ENCODE measurements around the gene LRBA.

LRBA gene

DNA sequence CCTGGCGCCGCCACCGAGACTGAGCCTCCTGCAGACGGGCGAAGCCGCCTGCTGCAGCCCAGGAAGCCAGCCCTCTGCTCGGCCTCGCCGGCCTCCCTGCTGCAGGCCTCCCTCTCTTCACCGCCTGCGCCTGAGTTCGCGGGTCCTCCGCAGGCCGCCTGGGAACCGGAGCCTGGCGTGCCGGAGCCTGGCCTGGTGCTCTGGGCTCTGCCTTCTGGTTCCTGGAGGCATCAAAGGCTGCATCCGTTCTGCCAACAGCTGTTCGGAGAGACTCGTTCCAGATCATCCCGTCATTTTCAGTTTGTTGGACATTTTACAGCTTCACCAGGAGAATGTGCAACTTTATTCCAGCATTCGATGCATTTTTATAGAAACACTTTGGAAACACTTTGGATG lies 758.9 kb downstream of the LRBA start:
- Histone ChIP-seq H3K23ac (ENCODE audit: low read depth, low read length, poor library complexity) (no peak overlapping the region), H2AFZ (ENCODE audit: low read length) (no peak overlapping the region), H3K18ac (ENCODE audit: low read length) (no peak overlapping the region), H3K4me1 (ENCODE audit: control insufficient read depth in 2 of 2, insufficient read depth in 1 of 2, low read depth in 1 of 2, low read length in 2 of 2) (peaks cover 0 to 4% of the 10 kb centered on the region in 2 donors), H3K36me3 (replicated peaks in 1 of 2; ENCODE audit: control insufficient read depth in 2 of 2, insufficient read depth in 2 of 2, low read length in 2 of 2) (peaks cover 0 to 73% of the 10 kb centered on the region in 2 donors), H4K8ac (ENCODE audit: low read depth, low read length) (no peak overlapping the region), H2BK5ac (ENCODE audit: low read length) (no peak overlapping the region), H2BK15ac (ENCODE audit: low read length) (no peak overlapping the region), H3K79me1 (ENCODE audit: low read depth, low read length) (no peaks in the 10 kb centered on the region), H2AK5ac (ENCODE audit: low read depth, low read length) (no peak overlapping the region), H3K14ac (ENCODE audit: low read length) (no peak overlapping the region), H3K27ac (replicated peaks; ENCODE audit: low read length) (no peak overlapping the region), H4K91ac (ENCODE audit: low read depth, low read length, poor library complexity) (no peak overlapping the region), H3K9ac (ENCODE audit: low read depth, low read length, poor library complexity) (no peak overlapping the region), H3K9me3 (replicated peaks in 1 of 2; ENCODE audit: control insufficient read depth in 2 of 2, insufficient read depth in 1 of 2, low read depth in 1 of 2, low read length in 2 of 2) (no peaks in the 10 kb centered on the region), H2BK120ac (ENCODE audit: low read depth, low read length) (no peak overlapping the region), H3K27me3 (ENCODE audit: control insufficient read depth in 3 of 3, insufficient read depth in 3 of 3, low read depth in 1 of 3, low read length in 3 of 3) (no peaks in the 10 kb centered on the region), H3K4ac (ENCODE audit: low read length) (no peak overlapping the region), H2BK12ac (ENCODE audit: low read length) (no peak overlapping the region), H3K4me3 (ENCODE audit: low read length in 2 of 2) (no peak overlapping the region), H3K4me2 (ENCODE audit: insufficient read depth, low read length, poor library complexity, severe bottlenecking) (no peak overlapping the region)
- no peak for DNase-seq (ENCODE audit: low spot score)
- no CpG with 5 or more reads among the region's 23 CpGs for WGBS, 2 donors (ENCODE audit: extremely low coverage in 2 of 2, insufficient read length in 2 of 2, insufficient replicate concordance in 1 of 2)

DNA sequence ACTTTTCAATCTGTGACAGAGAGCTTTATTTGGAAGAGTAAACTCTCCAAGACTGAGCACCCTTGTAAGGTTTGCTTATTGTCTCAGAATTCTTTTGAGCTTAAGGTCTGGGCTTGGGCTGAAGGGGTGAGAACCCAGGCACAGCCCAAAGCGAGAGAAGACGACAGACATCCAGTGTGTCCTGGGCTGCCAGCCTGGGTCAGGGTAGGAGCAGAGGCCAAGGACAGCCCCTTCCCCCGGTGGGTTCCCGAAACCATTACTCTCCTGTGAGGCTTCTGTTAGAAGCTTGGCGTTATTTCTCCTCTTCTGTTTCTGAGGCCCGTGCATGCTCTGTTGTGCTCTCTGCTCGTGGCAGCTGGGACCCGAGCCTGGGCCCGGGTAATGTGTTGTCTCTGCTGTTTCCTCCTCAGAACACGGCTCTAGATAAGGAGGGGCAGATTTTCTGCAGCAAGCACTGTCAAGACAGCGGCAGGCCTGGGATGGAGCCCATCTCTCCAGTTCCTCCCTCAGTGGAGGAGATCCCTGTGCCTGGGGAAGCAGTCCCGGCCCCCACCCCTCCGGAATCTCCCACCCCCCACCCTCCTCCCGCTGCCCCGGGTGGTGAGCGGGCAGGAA lies 759.4 kb downstream of the LRBA start:
- Histone ChIP-seq H3K18ac (ENCODE audit: low read length) (no peak overlapping the region), H3K79me1 (ENCODE audit: low read depth, low read length) (no peaks in the 10 kb centered on the region), H3K4me2 (ENCODE audit: insufficient read depth, low read length, poor library complexity, severe bottlenecking) (no peak overlapping the region), H4K8ac (ENCODE audit: low read depth, low read length) (no peak overlapping the region), H2BK15ac (ENCODE audit: low read length) (no peak overlapping the region), H2AK5ac (ENCODE audit: low read depth, low read length) (no peak overlapping the region), H3K9me3 (replicated peaks in 1 of 2; ENCODE audit: control insufficient read depth in 2 of 2, insufficient read depth in 1 of 2, low read depth in 1 of 2, low read length in 2 of 2) (no peaks in the 10 kb centered on the region), H3K27me3 (ENCODE audit: control insufficient read depth in 3 of 3, insufficient read depth in 3 of 3, low read depth in 1 of 3, low read length in 3 of 3) (no peaks in the 10 kb centered on the region), H2BK12ac (ENCODE audit: low read length) (no peak overlapping the region), H3K14ac (ENCODE audit: low read length) (no peak overlapping the region), H2AFZ (ENCODE audit: low read length) (no peak overlapping the region), H3K4ac (ENCODE audit: low read length) (no peak overlapping the region), H2BK5ac (ENCODE audit: low read length) (no peak overlapping the region), H3K27ac (replicated peaks; ENCODE audit: low read length) (no peak overlapping the region), H3K4me3 (ENCODE audit: low read length in 2 of 2) (no peak overlapping the region), H3K23ac (ENCODE audit: low read depth, low read length, poor library complexity) (no peak overlapping the region), H3K9ac (ENCODE audit: low read depth, low read length, poor library complexity) (no peak overlapping the region), H3K4me1 (ENCODE audit: control insufficient read depth in 2 of 2, insufficient read depth in 1 of 2, low read depth in 1 of 2, low read length in 2 of 2) (peaks cover 0 to 4% of the 10 kb centered on the region in 2 donors), H4K91ac (ENCODE audit: low read depth, low read length, poor library complexity) (no peak overlapping the region), H2BK120ac (ENCODE audit: low read depth, low read length) (no peak overlapping the region), H3K36me3 (replicated peaks in 1 of 2; ENCODE audit: control insufficient read depth in 2 of 2, insufficient read depth in 2 of 2, low read length in 2 of 2) (peaks cover 0 to 73% of the 10 kb centered on the region in 2 donors)
- no peak for DNase-seq (ENCODE audit: low spot score)
- WGBS, 2 donors (ENCODE audit: extremely low coverage in 2 of 2, insufficient read length in 2 of 2, insufficient replicate concordance in 1 of 2), result no CpG with 5 or more reads among the region's 16 CpGs

GRCh38 chr4:150253965-150254630 lies 761.0 kb downstream of the LRBA start:
- DNase-seq (ENCODE audit: low spot score), result no peak

GRCh38 chr4:150253416-150253815 lies 761.7 kb downstream of the LRBA start:
- Histone ChIP-seq H3K9ac (ENCODE audit: low read depth, low read length, poor library complexity) (no peak overlapping the region), H3K79me1 (ENCODE audit: low read depth, low read length) (no peaks in the 10 kb centered on the region), H4K8ac (ENCODE audit: low read depth, low read length) (no peak overlapping the region), H3K4me3 (ENCODE audit: low read length in 2 of 2) (no peak overlapping the region), H2BK5ac (ENCODE audit: low read length) (no peak overlapping the region), H3K27ac (replicated peaks; ENCODE audit: low read length) (no peak overlapping the region), H3K4me1 (ENCODE audit: control insufficient read depth in 2 of 2, insufficient read depth in 1 of 2, low read depth in 1 of 2, low read length in 2 of 2) (peaks cover 0 to 2% of the 10 kb centered on the region in 2 donors), H3K4me2 (ENCODE audit: insufficient read depth, low read length, poor library complexity, severe bottlenecking) (no peak overlapping the region), H2AK5ac (ENCODE audit: low read depth, low read length) (no peak overlapping the region), H3K23ac (ENCODE audit: low read depth, low read length, poor library complexity) (no peak overlapping the region), H3K36me3 (replicated peaks in 1 of 2; ENCODE audit: control insufficient read depth in 2 of 2, insufficient read depth in 2 of 2, low read length in 2 of 2) (peaks cover 0 to 76% of the 10 kb centered on the region in 2 donors), H2BK12ac (ENCODE audit: low read length) (no peak overlapping the region), H3K27me3 (ENCODE audit: control insufficient read depth in 3 of 3, insufficient read depth in 3 of 3, low read depth in 1 of 3, low read length in 3 of 3) (no peaks in the 10 kb centered on the region), H3K14ac (ENCODE audit: low read length) (no peak overlapping the region), H3K18ac (ENCODE audit: low read length) (no peak overlapping the region), H2AFZ (ENCODE audit: low read length) (no peak overlapping the region), H2BK120ac (ENCODE audit: low read depth, low read length) (no peak overlapping the region), H3K9me3 (replicated peaks in 1 of 2; ENCODE audit: control insufficient read depth in 2 of 2, insufficient read depth in 1 of 2, low read depth in 1 of 2, low read length in 2 of 2) (no peaks in the 10 kb centered on the region), H3K4ac (ENCODE audit: low read length) (no peak overlapping the region), H4K91ac (ENCODE audit: low read depth, low read length, poor library complexity) (no peak overlapping the region), H2BK15ac (ENCODE audit: low read length) (no peak overlapping the region)
- no CpG with 5 or more reads among the region's 11 CpGs for WGBS, 2 donors (ENCODE audit: extremely low coverage in 2 of 2, insufficient read length in 2 of 2, insufficient replicate concordance in 1 of 2)
- DNase-seq (ENCODE audit: low spot score), result no peak

More at GRCh38 chr4:150253965-150254630, 761.0 kb downstream of the LRBA start:
- Histone ChIP-seq H3K27ac (replicated peaks; ENCODE audit: low read length) (no peak overlapping the region), H2AFZ (ENCODE audit: low read length) (no peak overlapping the region), H3K18ac (ENCODE audit: low read length) (no peak overlapping the region), H3K4me2 (ENCODE audit: insufficient read depth, low read length, poor library complexity, severe bottlenecking) (no peak overlapping the region), H4K8ac (ENCODE audit: low read depth, low read length) (no peak overlapping the region), H3K9ac (ENCODE audit: low read depth, low read length, poor library complexity) (no peak overlapping the region), H2BK5ac (ENCODE audit: low read length) (no peak overlapping the region), H3K36me3 (replicated peaks in 1 of 2; ENCODE audit: control insufficient read depth in 2 of 2, insufficient read depth in 2 of 2, low read length in 2 of 2) (peaks cover 0 to 72% of the 10 kb centered on the region in 2 donors), H3K14ac (ENCODE audit: low read length) (no peak overlapping the region), H2BK15ac (ENCODE audit: low read length) (no peak overlapping the region), H3K4ac (ENCODE audit: low read length) (no peak overlapping the region), H2BK12ac (ENCODE audit: low read length) (no peak overlapping the region), H3K23ac (ENCODE audit: low read depth, low read length, poor library complexity) (no peak overlapping the region), H3K4me3 (ENCODE audit: low read length in 2 of 2) (no peak overlapping the region), H4K91ac (ENCODE audit: low read depth, low read length, poor library complexity) (no peak overlapping the region), H3K9me3 (replicated peaks in 1 of 2; ENCODE audit: control insufficient read depth in 2 of 2, insufficient read depth in 1 of 2, low read depth in 1 of 2, low read length in 2 of 2) (no peaks in the 10 kb centered on the region), H2AK5ac (ENCODE audit: low read depth, low read length) (no peak overlapping the region), H3K27me3 (ENCODE audit: control insufficient read depth in 3 of 3, insufficient read depth in 3 of 3, low read depth in 1 of 3, low read length in 3 of 3) (no peaks in the 10 kb centered on the region), H3K79me1 (ENCODE audit: low read depth, low read length) (no peaks in the 10 kb centered on the region), H2BK120ac (ENCODE audit: low read depth, low read length) (no peak overlapping the region), H3K4me1 (ENCODE audit: control insufficient read depth in 2 of 2, insufficient read depth in 1 of 2, low read depth in 1 of 2, low read length in 2 of 2) (peaks cover 0 to 2% of the 10 kb centered on the region in 2 donors)
- WGBS, 2 donors (ENCODE audit: extremely low coverage in 2 of 2, insufficient read length in 2 of 2, insufficient replicate concordance in 1 of 2), result no CpG with 5 or more reads among the region's 18 CpGs
